ENCODE results near the gene OR52H1.

Gene OR52H1

GRCh38 chr11:5534046-5534445, 14.3 kb downstream of the OR52H1 start:
- Histone ChIP-seq H3K4me3 (ENCODE audit: low read length in 2 of 2) (no peak overlapping the region), H3K36me3 (ENCODE audit: control insufficient read depth in 2 of 2, insufficient read depth in 2 of 2, low read length in 2 of 2) (no peaks in the 10 kb centered on the region), H3K9ac (ENCODE audit: low read length in 2 of 2) (no peak overlapping the region), H3K9me3 (ENCODE audit: control insufficient read depth in 2 of 2, low read length in 2 of 2) (no peaks in the 10 kb centered on the region), H3K4me1 (ENCODE audit: control insufficient read depth, insufficient read depth, low read length) (no peaks in the 10 kb centered on the region), H3K27me3 (ENCODE audit: control insufficient read depth in 1 of 2, insufficient read depth in 2 of 2, low read length in 2 of 2) (no peaks in the 10 kb centered on the region), H3K27ac (ENCODE audit: low read length) (no peak overlapping the region)

DNA sequence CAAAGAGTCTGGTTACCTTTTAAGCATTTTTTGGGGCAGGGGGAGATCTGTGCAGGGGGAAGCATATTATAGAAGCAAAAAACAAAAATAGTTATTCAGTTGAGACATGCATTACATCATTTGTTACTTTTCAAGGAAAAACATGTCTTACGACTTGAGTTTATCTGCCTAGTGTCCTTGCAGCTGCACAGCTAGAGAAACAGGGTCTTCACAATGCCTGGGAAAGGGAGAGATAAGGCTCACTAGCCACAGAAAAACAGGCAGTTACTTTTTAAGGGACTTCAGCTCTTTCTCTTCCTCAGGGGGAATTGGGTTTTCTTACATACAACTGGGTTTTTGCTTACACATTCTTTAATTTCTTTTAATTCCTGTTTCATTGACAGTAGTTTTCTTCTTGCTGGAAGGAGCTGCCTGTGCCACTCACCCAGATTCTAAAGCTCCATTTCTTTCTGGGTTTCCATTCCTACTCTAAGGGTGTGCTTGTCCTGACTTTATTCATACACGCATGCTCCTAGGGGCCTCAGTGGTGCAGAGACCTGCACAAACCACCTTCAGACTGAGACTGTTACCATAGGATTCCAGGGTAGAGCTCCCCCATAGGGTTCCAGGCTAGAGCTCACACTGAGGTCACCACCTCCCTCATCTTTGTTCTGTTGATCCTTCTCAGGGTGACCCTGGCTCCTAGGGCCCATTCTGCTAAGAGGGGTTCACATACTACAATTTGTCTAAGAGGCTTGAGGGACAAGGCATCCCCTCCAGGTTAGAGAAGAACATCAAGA, 17.1 kb downstream of the OR52H1 start:
- no peak overlapping the region for H3K4me3 ChIP-seq (ENCODE audit: low read length in 2 of 2)
- peaks cover 0 to 3% of the 10 kb centered on the region in 2 donors for H3K9me3 ChIP-seq (ENCODE audit: control insufficient read depth in 2 of 2, low read length in 2 of 2)
- H3K36me3 ChIP-seq (ENCODE audit: control insufficient read depth in 2 of 2, insufficient read depth in 2 of 2, low read length in 2 of 2), result no peaks in the 10 kb centered on the region
- no peak overlapping the region for H3K9ac ChIP-seq (ENCODE audit: low read length in 2 of 2)
- no peak overlapping the region for H3K27ac ChIP-seq (ENCODE audit: low read length)
- H3K27me3 ChIP-seq (ENCODE audit: control insufficient read depth in 1 of 2, insufficient read depth in 2 of 2, low read length in 2 of 2), result no peaks in the 10 kb centered on the region
- no peaks in the 10 kb centered on the region for H3K4me1 ChIP-seq (ENCODE audit: control insufficient read depth, insufficient read depth, low read length)

- peaks cover 0 to 3% of the 10 kb centered on the region in 2 donors for H3K9me3 ChIP-seq (ENCODE audit: control insufficient read depth in 2 of 2, low read length in 2 of 2)
- H3K36me3 ChIP-seq (ENCODE audit: control insufficient read depth in 2 of 2, insufficient read depth in 2 of 2, low read length in 2 of 2), result no peaks in the 10 kb centered on the region
- no peak overlapping the region for H3K9ac ChIP-seq (ENCODE audit: low read length in 2 of 2)
- no peaks in the 10 kb centered on the region for H3K27me3 ChIP-seq (ENCODE audit: control insufficient read depth in 1 of 2, insufficient read depth in 2 of 2, low read length in 2 of 2)
- no peak overlapping the region for H3K4me3 ChIP-seq (ENCODE audit: low read length in 2 of 2)
- H3K27ac ChIP-seq (ENCODE audit: low read length), result no peak overlapping the region
- no peaks in the 10 kb centered on the region for H3K4me1 ChIP-seq (ENCODE audit: control insufficient read depth, insufficient read depth, low read length)
Measured at GRCh38 chr11:5528495-5528894, 19.8 kb downstream of the OR52H1 start.

GRCh38 chr11:5527716-5528115, 20.6 kb downstream of the OR52H1 start:
- no peaks in the 10 kb centered on the region for H3K27me3 ChIP-seq (ENCODE audit: control insufficient read depth in 1 of 2, insufficient read depth in 2 of 2, low read length in 2 of 2)
- H3K4me3 ChIP-seq (ENCODE audit: low read length in 2 of 2), result no peak overlapping the region
- H3K27ac ChIP-seq (ENCODE audit: low read length), result no peak overlapping the region
- no peak overlapping the region for H3K9ac ChIP-seq (ENCODE audit: low read length in 2 of 2)
- no peaks in the 10 kb centered on the region for H3K4me1 ChIP-seq (ENCODE audit: control insufficient read depth, insufficient read depth, low read length)
- peaks cover 0 to 3% of the 10 kb centered on the region in 2 donors for H3K9me3 ChIP-seq (ENCODE audit: control insufficient read depth in 2 of 2, low read length in 2 of 2)
- H3K36me3 ChIP-seq (ENCODE audit: control insufficient read depth in 2 of 2, insufficient read depth in 2 of 2, low read length in 2 of 2), result no peaks in the 10 kb centered on the region

DNA sequence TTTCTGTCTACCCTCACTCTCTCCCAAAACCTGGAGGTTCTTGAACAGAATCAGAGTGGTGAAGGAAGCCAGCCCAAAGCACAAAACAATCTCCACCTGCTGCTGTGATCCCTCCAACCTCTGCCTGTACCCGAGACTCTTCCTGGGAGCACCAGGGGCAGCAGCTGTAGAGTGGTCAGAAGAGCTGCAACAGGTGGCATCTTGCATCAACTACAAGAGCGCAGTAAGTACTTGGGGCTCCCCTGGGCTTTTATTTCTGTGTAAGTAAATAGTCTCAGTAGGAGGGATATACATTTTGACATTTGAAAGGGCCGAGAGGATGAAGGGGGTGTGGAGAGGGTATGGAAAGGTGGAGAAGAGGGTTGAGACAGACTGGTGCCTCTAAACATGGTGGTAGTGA, 23.6 kb downstream of the OR52H1 start:
- no peak overlapping the region for H3K9ac ChIP-seq (ENCODE audit: low read length in 2 of 2)
- H3K27me3 ChIP-seq (ENCODE audit: control insufficient read depth in 1 of 2, insufficient read depth in 2 of 2, low read length in 2 of 2), result no peaks in the 10 kb centered on the region
- H3K9me3 ChIP-seq (ENCODE audit: control insufficient read depth in 2 of 2, low read length in 2 of 2), result peaks cover 0 to 3% of the 10 kb centered on the region in 2 donors
- no peak overlapping the region for H3K4me3 ChIP-seq (ENCODE audit: low read length in 2 of 2)
- no peaks in the 10 kb centered on the region for H3K36me3 ChIP-seq (ENCODE audit: control insufficient read depth in 2 of 2, insufficient read depth in 2 of 2, low read length in 2 of 2)
- no peak overlapping the region for H3K27ac ChIP-seq (ENCODE audit: low read length)
- no peaks in the 10 kb centered on the region for H3K4me1 ChIP-seq (ENCODE audit: control insufficient read depth, insufficient read depth, low read length)

- no peaks in the 10 kb centered on the region for H3K27me3 ChIP-seq (ENCODE audit: control insufficient read depth in 1 of 2, insufficient read depth in 2 of 2, low read length in 2 of 2)
- H3K9ac ChIP-seq (ENCODE audit: low read length in 2 of 2), result no peak overlapping the region
- H3K27ac ChIP-seq (ENCODE audit: low read length), result no peak overlapping the region
- H3K9me3 ChIP-seq (ENCODE audit: control insufficient read depth in 2 of 2, low read length in 2 of 2), result peaks cover 0 to under 1% of the 10 kb centered on the region in 2 donors
- no peak overlapping the region for H3K4me3 ChIP-seq (ENCODE audit: low read length in 2 of 2)
- no peaks in the 10 kb centered on the region for H3K36me3 ChIP-seq (ENCODE audit: control insufficient read depth in 2 of 2, insufficient read depth in 2 of 2, low read length in 2 of 2)
- no peaks in the 10 kb centered on the region for H3K4me1 ChIP-seq (ENCODE audit: control insufficient read depth, insufficient read depth, low read length)
Measured at GRCh38 chr11:5522308-5522707, 26.0 kb downstream of the OR52H1 start.

DNA sequence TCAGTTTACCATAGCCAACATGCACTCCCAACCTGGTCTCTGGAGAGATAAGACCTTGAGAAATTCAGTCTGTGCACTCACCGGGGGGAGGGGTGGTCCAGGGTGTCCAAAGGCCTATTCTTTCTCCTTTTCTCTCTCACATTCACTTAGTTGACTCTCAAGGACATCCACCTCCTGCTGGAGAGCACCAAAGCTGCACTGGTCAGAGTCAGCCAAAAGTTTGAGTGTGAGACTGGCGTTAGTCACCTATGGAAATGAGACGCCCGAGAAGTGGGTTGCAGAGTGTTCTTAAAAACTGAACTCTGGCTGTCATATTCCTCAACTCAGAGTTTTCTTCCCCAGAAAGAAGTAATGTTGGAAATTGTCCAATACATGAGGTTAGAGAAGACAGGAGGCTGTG, 26.8 kb downstream of the OR52H1 start:
- Histone ChIP-seq H3K9ac (ENCODE audit: low read length in 2 of 2) (no peak overlapping the region), H3K27ac (ENCODE audit: low read length) (no peak overlapping the region)

DNA sequence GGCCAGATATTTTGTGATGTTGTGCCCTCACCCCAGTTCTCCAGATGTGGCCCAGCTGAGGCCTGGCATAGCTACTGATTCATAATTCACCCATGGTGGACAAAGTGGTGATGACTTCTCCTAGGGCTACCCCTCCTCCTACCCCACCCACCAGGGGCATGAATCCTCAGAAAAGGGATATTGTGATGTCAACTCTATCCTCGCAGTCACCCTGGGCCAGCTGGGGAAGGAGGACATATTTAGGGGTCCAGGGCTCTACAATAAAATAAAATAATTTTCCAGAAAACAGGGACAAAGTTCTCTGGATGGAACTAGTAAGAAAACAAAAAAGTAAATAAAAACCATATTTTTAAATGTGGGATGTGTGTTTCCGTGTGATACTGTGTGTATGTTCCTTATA, 31.7 kb downstream of the OR52H1 start, which contains the start of gene UBQLNL:
Gene UBQLNL (minus strand): TSS at position 101 of the 400 bp plus-strand sequence. CDS start 258 bp downstream, outside the sequence.
- Histone ChIP-seq H3K4me3 (ENCODE audit: low read length in 2 of 2) (no peak within 1 kb of the TSS), H3K4me1 (ENCODE audit: control insufficient read depth, insufficient read depth, low read length) (no peaks in the 10 kb centered on the region), H3K9ac (ENCODE audit: low read length in 2 of 2) (no peak within 1 kb of the TSS), H3K27ac (ENCODE audit: low read length) (no peak within 1 kb of the TSS), H3K9me3 (ENCODE audit: control insufficient read depth in 2 of 2, low read length in 2 of 2) (peaks cover 0 to 5% of the 10 kb centered on the region in 2 donors), H3K27me3 (ENCODE audit: control insufficient read depth in 1 of 2, insufficient read depth in 2 of 2, low read length in 2 of 2) (no peaks in the 10 kb centered on the region), H3K36me3 (ENCODE audit: control insufficient read depth in 2 of 2, insufficient read depth in 2 of 2, low read length in 2 of 2) (no peaks in the 10 kb centered on the region)

More for the DNA sequence above, 26.8 kb downstream of the OR52H1 start:
- Histone ChIP-seq H3K36me3 (ENCODE audit: control insufficient read depth in 2 of 2, insufficient read depth in 2 of 2, low read length in 2 of 2) (no peaks in the 10 kb centered on the region), H3K9me3 (ENCODE audit: control insufficient read depth in 2 of 2, low read length in 2 of 2) (no peaks in the 10 kb centered on the region), H3K4me3 (ENCODE audit: low read length in 2 of 2) (no peak overlapping the region), H3K4me1 (ENCODE audit: control insufficient read depth, insufficient read depth, low read length) (no peaks in the 10 kb centered on the region), H3K27me3 (ENCODE audit: control insufficient read depth in 1 of 2, insufficient read depth in 2 of 2, low read length in 2 of 2) (no peaks in the 10 kb centered on the region)

DNA sequence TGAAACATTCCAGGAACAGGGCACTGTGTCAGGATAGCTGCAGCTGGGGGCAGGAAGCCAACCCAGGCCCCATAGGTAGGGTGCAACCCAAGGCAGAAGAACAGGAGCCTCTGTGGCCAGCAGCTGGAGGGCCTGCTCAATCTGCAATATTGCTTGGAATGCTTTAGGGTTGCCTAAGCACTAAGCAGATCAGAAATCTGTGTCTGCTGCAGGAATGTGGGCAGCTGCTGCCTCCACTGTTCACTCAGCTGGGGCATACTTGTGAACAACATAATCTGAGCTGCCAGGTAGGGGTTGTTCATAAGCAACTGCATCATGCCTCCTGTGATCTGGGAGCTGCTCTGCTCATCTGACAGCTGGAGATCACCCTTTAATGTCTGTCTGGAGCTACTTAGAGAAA, 33.5 kb downstream of the OR52H1 start:
- Histone ChIP-seq H3K27ac (ENCODE audit: low read length) (no peak overlapping the region), H3K27me3 (ENCODE audit: control insufficient read depth in 1 of 2, insufficient read depth in 2 of 2, low read length in 2 of 2) (no peaks in the 10 kb centered on the region)

GRCh38 chr11:5509803-5510202, 38.5 kb downstream of the OR52H1 start, which contains the start of gene UBQLN3:
Gene UBQLN3 (minus strand): TSS chr11:5509957. CDS start chr11:5509558, 399 bp downstream.
- no peaks in the 10 kb centered on the region for H3K4me1 ChIP-seq (ENCODE audit: control insufficient read depth, insufficient read depth, low read length)
- peaks cover 0 to 2% of the 10 kb centered on the region in 2 donors for H3K27me3 ChIP-seq (ENCODE audit: control insufficient read depth in 1 of 2, insufficient read depth in 2 of 2, low read length in 2 of 2)
- H3K27ac ChIP-seq (ENCODE audit: low read length), result no peak within 1 kb of the TSS
- no peak within 1 kb of the TSS for H3K9ac ChIP-seq (ENCODE audit: low read length in 2 of 2)
- H3K36me3 ChIP-seq (ENCODE audit: control insufficient read depth in 2 of 2, insufficient read depth in 2 of 2, low read length in 2 of 2), result no peaks in the 10 kb centered on the region
- no peaks in the 10 kb centered on the region for H3K9me3 ChIP-seq (ENCODE audit: control insufficient read depth in 2 of 2, low read length in 2 of 2)
- H3K4me3 ChIP-seq (ENCODE audit: low read length in 2 of 2), result no peak within 1 kb of the TSS

More for the DNA sequence above, 33.5 kb downstream of the OR52H1 start:
- no peak overlapping the region for H3K9ac ChIP-seq (ENCODE audit: low read length in 2 of 2)
- no peak overlapping the region for H3K4me3 ChIP-seq (ENCODE audit: low read length in 2 of 2)
- H3K9me3 ChIP-seq (ENCODE audit: control insufficient read depth in 2 of 2, low read length in 2 of 2), result peaks cover 0 to 5% of the 10 kb centered on the region in 2 donors
- H3K36me3 ChIP-seq (ENCODE audit: control insufficient read depth in 2 of 2, insufficient read depth in 2 of 2, low read length in 2 of 2), result no peaks in the 10 kb centered on the region
- no peaks in the 10 kb centered on the region for H3K4me1 ChIP-seq (ENCODE audit: control insufficient read depth, insufficient read depth, low read length)

GRCh38 chr11:5508605-5509004, 39.7 kb downstream of the OR52H1 start:
- no peaks in the 10 kb centered on the region for H3K36me3 ChIP-seq (ENCODE audit: control insufficient read depth in 2 of 2, insufficient read depth in 2 of 2, low read length in 2 of 2)
- peaks cover 0 to 2% of the 10 kb centered on the region in 2 donors for H3K27me3 ChIP-seq (ENCODE audit: control insufficient read depth in 1 of 2, insufficient read depth in 2 of 2, low read length in 2 of 2)
- H3K9me3 ChIP-seq (ENCODE audit: control insufficient read depth in 2 of 2, low read length in 2 of 2), result no peaks in the 10 kb centered on the region
- no peak overlapping the region for H3K9ac ChIP-seq (ENCODE audit: low read length in 2 of 2)
- no peak overlapping the region for H3K27ac ChIP-seq (ENCODE audit: low read length)
- no peak overlapping the region for H3K4me3 ChIP-seq (ENCODE audit: low read length in 2 of 2)
- H3K4me1 ChIP-seq (ENCODE audit: control insufficient read depth, insufficient read depth, low read length), result no peaks in the 10 kb centered on the region
